Tongue (tissue), 2 donors: Measurements from ENCODE around the gene KTN1. TPM values are rescaled to one million over a fixed set of nuclear protein-coding genes. Genes with fewer than 3 reads are reported as not detected.

ENCODE experiments used
- DNase-seq: peaks from one replicate; pipeline ENCODE4 v3.0.0-alpha.2; 2015
- total RNA-seq: library from RNA; depleted of rRNA; stranded (reverse); fragments of >200 nt; gene quantifications from one replicate; pipeline ENCODE4 v1.2.3, GENCODE V29; 2014

Gene KTN1
- total RNA-seq, 1 donor from 2014 or later: 209 TPM

GRCh38 chr14:55572578-55572977 is 7.4 kb upstream of the KTN1 start:
- DNase-seq: no peak

DNA sequence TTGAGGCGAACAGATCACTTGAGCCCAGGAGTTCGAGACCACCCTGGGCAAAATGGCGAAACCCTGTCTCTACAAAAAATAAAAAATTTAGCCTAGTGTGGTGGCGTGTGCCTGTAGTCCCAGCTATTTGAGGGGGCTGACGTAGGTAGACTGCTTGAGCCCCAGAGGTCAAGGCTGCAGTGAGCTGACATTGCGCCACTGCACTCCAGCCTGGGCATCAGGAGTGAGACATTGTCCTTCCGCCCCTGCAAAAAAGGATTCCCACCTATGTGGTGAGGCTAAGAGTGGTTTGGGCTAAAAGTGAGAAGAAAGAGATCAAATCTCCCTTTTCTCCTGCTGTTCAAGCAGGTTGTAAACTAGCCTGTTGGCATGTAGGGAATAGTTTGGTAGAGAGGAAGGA is 5.0 kb upstream of the KTN1 start:
- no peak for DNase-seq

- DNase-seq: no peak
Measured at GRCh38 chr14:55577229-55577628, 2.8 kb upstream of the KTN1 start.

DNA sequence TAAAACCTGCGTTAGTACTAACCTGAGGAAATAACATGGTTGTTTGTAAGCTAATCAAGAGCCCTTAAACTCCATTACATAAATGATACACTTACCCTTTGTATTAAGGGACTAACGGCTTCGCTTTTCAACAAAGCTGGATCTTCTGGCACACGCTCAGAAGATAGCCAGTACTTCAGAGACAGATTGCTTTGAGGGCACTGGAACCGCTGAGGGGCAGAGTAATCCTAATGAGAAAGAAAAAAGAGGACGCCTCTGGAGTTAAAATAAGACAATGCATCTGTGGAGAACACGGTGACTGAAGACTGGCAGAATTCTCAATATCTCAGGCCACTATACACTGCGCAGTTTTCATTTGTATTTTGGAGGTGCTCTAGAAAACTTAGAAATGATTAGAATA is 1.5 kb upstream of the KTN1 start:
- peak; percentile 29 for DNase-seq

GRCh38 chr14:55580470-55581341 is 699 bp downstream of the KTN1 start:
- DNase-seq: peak; percentile 74

GRCh38 chr14:55581342-55581771 is 1.4 kb downstream of the KTN1 start:
- DNase-seq: no peak

- no peak for DNase-seq
Measured at GRCh38 chr14:55582746-55583145, 2.7 kb downstream of the KTN1 start.

GRCh38 chr14:55583942-55584468 is 4.0 kb downstream of the KTN1 start:
- DNase-seq: no peak

- no peak for DNase-seq
Measured at GRCh38 chr14:55585854-55586253, 5.8 kb downstream of the KTN1 start.

DNA sequence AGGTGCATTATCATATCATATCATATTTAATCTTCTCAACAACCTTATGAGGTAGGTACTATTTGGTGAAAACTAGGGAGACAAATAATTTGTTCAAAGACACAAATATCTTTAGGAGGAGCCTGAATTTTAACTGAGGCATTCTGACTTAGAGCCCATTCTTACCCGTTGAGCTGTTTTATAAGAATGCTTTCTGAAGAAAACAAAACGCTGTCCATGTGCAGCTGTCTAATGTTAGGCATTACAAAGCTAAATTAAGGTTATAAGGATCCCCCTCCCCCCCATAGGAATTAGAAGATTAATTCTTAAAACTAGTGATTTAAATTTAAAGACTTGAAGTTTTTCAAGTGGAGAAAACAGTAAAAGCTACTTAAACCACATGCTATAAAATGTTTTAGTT is 6.4 kb downstream of the KTN1 start:
- no peak for DNase-seq

DNA sequence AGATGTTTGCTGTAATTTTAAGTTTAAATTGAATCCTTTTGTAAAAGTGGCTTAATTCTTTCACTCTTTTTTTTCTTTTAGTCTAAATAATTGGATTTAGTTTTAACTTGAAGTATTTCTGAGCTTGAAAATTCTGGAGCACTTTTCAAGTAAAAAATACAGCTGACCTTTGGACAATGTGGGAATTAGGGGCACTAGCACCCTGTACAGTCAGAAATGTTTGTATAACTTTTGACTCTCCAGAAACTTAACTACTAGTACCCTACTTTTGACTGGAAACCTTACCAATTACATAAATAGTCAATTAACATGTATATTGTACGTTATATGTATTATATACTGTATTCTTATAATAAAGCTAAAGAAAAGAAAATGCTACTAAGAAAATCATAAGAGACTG is 7.8 kb downstream of the KTN1 start:
- no peak for DNase-seq

- DNase-seq: no peak
Measured at GRCh38 chr14:55588259-55588699, 8.3 kb downstream of the KTN1 start.

DNA sequence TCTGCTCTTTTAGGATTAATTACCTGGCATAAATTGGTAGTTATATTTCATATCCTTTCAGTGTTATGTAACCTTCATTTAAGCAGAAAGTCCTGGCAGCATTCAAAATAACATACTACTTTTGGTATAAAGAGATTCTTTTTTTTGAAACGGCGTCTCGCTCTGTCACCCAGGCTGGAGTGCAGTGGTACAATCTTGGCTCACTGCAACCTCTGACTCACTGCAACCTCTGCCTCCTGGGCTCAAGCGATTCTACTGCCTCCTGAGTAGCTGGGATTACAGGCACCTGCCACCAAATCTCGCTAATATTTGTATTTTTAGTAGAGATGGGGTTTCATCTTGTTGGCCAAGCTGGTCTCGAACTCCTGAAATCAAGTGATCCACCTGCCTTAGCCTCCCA is 9.2 kb downstream of the KTN1 start:
- no peak for DNase-seq

- DNase-seq: no peak
Measured at GRCh38 chr14:55592436-55592835, 12.4 kb downstream of the KTN1 start.

- DNase-seq: no peak
Measured at GRCh38 chr14:55593698-55594097, 13.7 kb downstream of the KTN1 start.

DNA sequence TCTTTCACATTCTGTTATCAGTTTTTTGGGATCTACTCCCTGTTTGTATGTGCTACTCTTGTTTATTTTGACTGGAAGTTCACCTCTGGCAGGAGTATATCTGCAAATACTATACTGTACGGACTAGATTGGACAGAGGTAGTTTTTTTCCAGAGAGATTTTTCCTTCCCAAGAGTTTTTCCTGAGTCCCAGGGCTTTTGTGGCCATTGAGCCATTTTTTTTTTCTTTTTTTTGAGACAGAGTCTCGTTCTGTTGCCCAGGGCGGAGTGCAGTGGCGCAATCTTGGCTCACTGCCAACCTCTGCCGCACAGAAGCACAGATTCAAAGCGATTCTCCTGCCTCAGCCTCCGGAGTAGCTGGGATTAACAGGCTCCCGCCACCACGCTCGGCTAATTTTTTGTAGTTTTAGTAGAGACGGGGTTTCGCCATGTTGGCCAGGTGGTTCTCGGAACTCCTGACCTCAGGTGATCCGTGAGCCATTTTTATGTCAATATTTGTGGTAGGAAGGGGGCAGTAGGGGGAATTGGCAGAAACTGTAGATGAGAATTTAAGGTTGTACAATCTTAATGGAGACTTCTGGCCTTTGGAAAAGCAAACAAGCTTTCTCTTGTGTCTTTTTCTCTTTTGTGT is 19.4 kb downstream of the KTN1 start:
- no peak for DNase-seq

GRCh38 chr14:55600784-55601561 is 21.0 kb downstream of the KTN1 start:
- no peak for DNase-seq

GRCh38 chr14:55603401-55603953 is 23.5 kb downstream of the KTN1 start:
- DNase-seq: no peak

GRCh38 chr14:55604488-55604887 is 24.5 kb downstream of the KTN1 start:
- no peak for DNase-seq

GRCh38 chr14:55604900-55605418 is 25.0 kb downstream of the KTN1 start:
- DNase-seq: no peak

GRCh38 chr14:55605793-55606192 is 25.8 kb downstream of the KTN1 start:
- no peak for DNase-seq

GRCh38 chr14:55607386-55607785 is 27.4 kb downstream of the KTN1 start:
- DNase-seq: no peak
